Measurements from ENCODE around the gene RGS6. TPM values are rescaled to one million over a fixed set of nuclear protein-coding genes. Genes with fewer than 3 reads are reported as not detected.

The RGS6 gene
- total and polyA plus RNA-seq, 4 donors, result 0.06 to 5.3 (median 0.17) TPM; not detected in 1

- H3K27ac ChIP-seq (ENCODE audit: low read depth in 1 of 2, low read length in 2 of 2), result no peak overlapping the region
- TF ChIP-seq TAF1 (conservative IDR thresholded peaks at IDR 0.05), result no peak
- TF ChIP-seq GABPA (IDR thresholded peaks at IDR 0.05 in 1 of 2, conservative IDR thresholded peaks at IDR 0.05 in 1 of 2), result no peak
- no peak for TF ChIP-seq EGR1 (IDR thresholded peaks at IDR 0.05; ENCODE audit: low read depth in 2 of 2)
- no peak for TF ChIP-seq JUND (IDR thresholded peaks at IDR 0.05)
- TF ChIP-seq FOXA1 (IDR thresholded peaks at IDR 0.05), result no peak
- no peak for TF ChIP-seq CTCF (IDR thresholded peaks at IDR 0.05; ENCODE audit: low read depth, low read length, missing input control)
- no peak for TF ChIP-seq HNF4G (IDR thresholded peaks at IDR 0.05)
- no peak for TF ChIP-seq YY1 (IDR thresholded peaks at IDR 0.05)
- TF ChIP-seq RXRA (IDR thresholded peaks at IDR 0.05), result no peak
- no peak for TF ChIP-seq MAX (IDR thresholded peaks at IDR 0.05)
- TF ChIP-seq RAD21 (IDR thresholded peaks at IDR 0.05), result no peak
- TF ChIP-seq REST (IDR thresholded peaks at IDR 0.05), result no peak
- no peak for TF ChIP-seq HNF4A (conservative IDR thresholded peaks at IDR 0.05)
- no peak for TF ChIP-seq ZBTB33 (IDR thresholded peaks at IDR 0.05)
- H3K9me3 ChIP-seq (ENCODE audit: control insufficient read depth in 4 of 4, low read length in 3 of 4), result no peaks in the 10 kb centered on the region
- 92% methylated on average over 5 of the region's 5 CpGs for WGBS
- no peak for DNase-seq (ENCODE audit: low spot score)
- H3K9ac ChIP-seq (ENCODE audit: low read depth in 1 of 2, low read length in 2 of 2), result no peak overlapping the region
- H3K4me3 ChIP-seq (ENCODE audit: low read depth in 1 of 3, low read length in 3 of 3), result no peak overlapping the region
- H3K4me1 ChIP-seq (ENCODE audit: control insufficient read depth in 4 of 4, insufficient read depth in 4 of 4, low read length in 3 of 4), result peaks cover under 1 to 22% (median 16%) of the 10 kb centered on the region in 4 donors
- no peaks in the 10 kb centered on the region for H3K36me3 ChIP-seq (ENCODE audit: control insufficient read depth in 4 of 4, insufficient read depth in 3 of 4, low read depth in 1 of 4, low read length in 3 of 4)
- no peaks in the 10 kb centered on the region for H3K27me3 ChIP-seq (ENCODE audit: control insufficient read depth in 4 of 4, insufficient read depth in 4 of 4, low read length in 3 of 4)
These were observed 646.3 kb downstream of the RGS6 start for GRCh38 chr14:72578514-72578913.

- WGBS, result 51% methylated on average over 1 of the region's 1 CpG
- no peak overlapping the region for H3K9ac ChIP-seq (ENCODE audit: low read depth in 1 of 2, low read length in 2 of 2)
- H3K4me1 ChIP-seq (ENCODE audit: control insufficient read depth in 4 of 4, insufficient read depth in 4 of 4, low read length in 3 of 4), result peaks cover 2 to 15% (median 14%) of the 10 kb centered on the region in 4 donors
- no peak overlapping the region for H3K4me3 ChIP-seq (ENCODE audit: low read depth in 1 of 3, low read length in 3 of 3)
- H3K27me3 ChIP-seq (ENCODE audit: control insufficient read depth in 4 of 4, insufficient read depth in 4 of 4, low read length in 3 of 4), result no peaks in the 10 kb centered on the region
- no peak for DNase-seq (ENCODE audit: low spot score)
- peak overlapping the region; percentile 6 to 63 for H3K27ac ChIP-seq (ENCODE audit: low read depth in 1 of 2, low read length in 2 of 2)
- no peaks in the 10 kb centered on the region for H3K36me3 ChIP-seq (ENCODE audit: control insufficient read depth in 4 of 4, insufficient read depth in 3 of 4, low read depth in 1 of 4, low read length in 3 of 4)
- H3K9me3 ChIP-seq (ENCODE audit: control insufficient read depth in 4 of 4, low read length in 3 of 4), result no peaks in the 10 kb centered on the region
- TF ChIP-seq JUND (IDR thresholded peaks at IDR 0.05) (no peak), REST (IDR thresholded peaks at IDR 0.05) (no peak), EGR1 (IDR thresholded peaks at IDR 0.05; ENCODE audit: low read depth in 2 of 2) (no peak), NR2F2 (IDR thresholded peaks at IDR 0.05) (no peak), SP1 (IDR thresholded peaks at IDR 0.05) (no peak), FOXA2 (IDR thresholded peaks at IDR 0.05) (no peak), RXRA (IDR thresholded peaks at IDR 0.05) (no peak), ATF3 (IDR thresholded peaks at IDR 0.05) (no peak)
These were observed 650.4 kb downstream of the RGS6 start for GRCh38 chr14:72582582-72582981.
